Activated T-cell treated with anti-CD3 and anti-CD28 coated beads, Interleukin-2, amount 50 U/mL, for 1 hour (primary cell): ENCODE results near the gene MRI1.
"Not testable (repeated sequence)": the region's sequence is repeated elsewhere in the genome, so short reads cannot be mapped to it uniquely, and the experiment has no call there.

ENCODE experiments used
- DNase-seq: peaks from one replicate; pipeline ENCODE4 v3.0.0-alpha.2; 2020

Gene MRI1

DNA sequence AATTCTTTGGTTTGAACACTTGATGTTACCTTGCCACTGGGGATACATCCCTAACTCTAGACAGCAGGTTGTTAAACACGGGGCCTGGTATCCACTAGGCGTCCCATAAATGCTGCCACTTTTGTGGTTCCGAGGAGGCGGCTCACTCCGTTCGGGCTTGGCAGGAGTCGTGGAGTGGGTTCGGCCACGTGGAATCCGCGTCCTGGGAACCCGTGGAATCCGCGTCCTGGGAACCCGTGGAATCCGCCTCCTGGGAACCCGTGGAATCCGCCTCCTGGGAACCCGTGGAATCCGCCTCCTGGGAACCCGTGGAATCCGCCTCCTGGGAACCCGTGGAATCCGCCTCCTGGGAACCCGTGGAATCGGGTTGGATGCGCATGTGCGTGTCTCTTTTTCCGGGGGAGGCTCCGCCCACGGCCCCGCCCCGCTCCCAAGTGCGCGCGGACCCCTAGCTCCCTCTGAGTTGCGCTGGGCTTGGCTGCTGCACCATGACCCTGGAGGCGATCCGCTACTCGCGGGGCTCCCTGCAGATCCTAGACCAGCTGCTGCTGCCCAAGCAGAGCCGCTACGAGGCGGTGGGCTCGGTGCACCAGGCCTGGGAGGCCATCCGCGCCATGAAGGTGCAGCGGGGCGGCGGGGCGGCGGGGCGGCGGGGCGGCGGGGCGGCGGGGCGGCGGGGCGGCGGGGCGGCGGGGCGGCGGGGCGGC is at the start of gene MRI1:
MRI1 (plus strand) TSS at position 422 of the 707 bp plus-strand sequence; CDS start at position 489, 67 bp downstream.
- DNase-seq, result peak; percentile 78

DNA sequence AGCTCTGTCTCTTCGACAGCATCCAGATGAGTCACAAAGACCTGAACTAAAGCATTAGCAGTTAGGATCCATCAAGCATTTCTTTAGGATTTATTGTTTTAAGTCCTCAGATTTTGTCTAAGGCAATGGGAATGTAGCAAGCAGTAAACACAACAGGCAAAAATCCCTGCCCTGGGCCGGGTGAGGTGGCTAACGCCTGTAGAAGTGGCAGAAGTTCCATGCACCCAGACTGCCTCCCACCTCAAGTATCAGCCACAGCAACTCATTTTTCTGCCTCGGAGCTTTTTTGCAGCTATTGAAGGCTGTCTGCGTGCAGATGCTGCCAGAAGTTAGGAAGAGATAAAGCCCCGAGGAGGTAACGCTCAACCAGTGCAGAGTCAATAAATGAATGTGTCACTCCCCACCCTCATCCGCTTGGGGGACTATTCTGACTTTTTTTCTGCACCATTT is 47.1 kb upstream of the MRI1 start:
- no peak for DNase-seq

DNA sequence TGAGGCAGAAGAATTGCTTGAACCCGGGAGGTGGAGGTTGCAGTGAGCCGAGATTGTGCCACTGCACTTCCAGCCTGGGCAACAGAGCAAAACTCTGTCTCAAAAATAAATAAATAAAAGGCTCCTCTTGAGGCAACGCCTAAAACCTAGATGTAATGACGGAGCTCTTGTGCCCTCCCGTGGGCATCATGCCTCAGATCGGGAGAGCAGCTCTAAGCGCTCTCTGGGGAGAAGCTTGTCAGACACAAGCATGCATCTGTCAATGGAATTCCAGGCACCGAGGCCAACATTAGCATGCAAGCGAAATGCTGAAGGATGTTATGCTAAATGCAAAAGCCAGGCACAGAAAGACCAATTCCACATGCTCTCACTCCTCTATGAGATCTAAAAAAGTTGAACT is 45.6 kb upstream of the MRI1 start:
- no peak for DNase-seq

DNA sequence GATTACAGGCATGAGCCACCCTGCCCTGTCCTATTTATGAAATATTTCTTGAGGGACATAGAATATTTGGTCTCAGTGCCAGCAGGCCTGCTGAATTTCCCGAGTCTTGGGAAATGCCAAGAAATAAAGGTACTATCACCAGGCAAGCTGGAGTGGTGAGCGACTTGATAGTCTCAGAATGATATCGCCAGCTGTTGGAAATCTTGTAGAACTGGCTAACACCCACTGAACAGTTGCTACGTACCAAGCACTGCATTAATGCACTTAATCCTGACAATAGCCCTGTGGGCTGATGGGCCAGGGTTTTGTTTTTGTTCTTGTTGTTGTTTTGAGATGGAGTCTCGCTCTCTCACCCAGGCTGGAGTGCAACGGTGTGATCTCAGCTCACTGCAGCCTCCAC is 42.2 kb upstream of the MRI1 start:
- DNase-seq, result no peak

DNA sequence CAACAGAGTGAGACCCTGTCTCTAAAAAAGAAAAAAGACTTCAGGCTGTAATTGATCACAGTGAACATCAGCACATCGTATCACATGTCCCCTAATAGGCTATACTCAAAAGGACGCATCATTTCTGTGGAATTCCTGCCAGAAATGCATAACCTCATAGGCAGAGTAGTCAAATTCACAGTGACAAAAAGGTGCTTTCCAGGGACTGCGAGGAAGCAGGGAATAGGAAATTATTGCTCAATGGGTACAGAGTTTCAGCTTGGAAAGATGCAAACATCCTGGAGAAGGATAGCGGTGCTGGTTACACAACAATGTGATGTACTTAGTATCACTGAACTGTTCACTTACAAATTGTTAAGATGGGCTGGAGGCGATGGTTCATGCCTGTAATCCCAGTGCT is 41.1 kb upstream of the MRI1 start:
- no peak for DNase-seq

DNA sequence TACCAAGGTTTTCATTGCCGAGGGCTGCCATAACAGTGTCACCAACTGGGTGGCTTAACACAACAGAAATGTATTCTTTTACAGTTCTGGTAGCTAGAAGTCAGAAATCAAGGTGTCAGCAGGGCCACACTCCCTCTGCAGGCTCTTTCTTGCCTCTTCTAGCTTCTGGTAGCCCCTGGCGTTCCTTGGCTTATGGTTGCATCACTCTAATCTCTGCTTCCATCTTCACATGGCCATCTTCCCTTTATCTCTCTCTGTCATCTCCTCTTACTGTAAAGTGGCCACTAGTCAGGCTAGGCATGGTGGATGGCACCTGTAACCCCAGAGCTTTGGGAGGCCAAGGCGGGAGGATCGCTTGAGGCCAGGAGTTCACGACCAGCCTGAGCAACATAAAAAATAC is 38.0 kb upstream of the MRI1 start:
- no peak for DNase-seq

DNA sequence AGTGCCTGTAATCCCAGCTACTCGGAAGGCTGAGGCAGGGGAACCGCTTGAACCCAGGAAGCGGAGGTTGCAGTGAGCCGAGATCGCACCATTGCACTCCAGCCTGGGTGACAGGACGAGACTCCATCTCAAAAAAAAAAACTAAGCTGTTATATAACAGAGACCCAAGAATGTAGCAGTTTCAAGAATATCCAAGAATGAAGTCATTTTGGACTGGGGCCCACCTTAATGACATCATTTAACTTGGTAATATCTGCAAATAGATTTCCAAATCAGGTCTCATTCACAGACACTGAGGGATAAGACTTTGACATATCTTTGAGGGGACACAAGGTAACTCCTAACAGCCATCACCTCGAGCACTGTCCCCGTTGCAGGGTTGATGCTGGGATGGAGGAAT is 36.5 kb upstream of the MRI1 start:
- DNase-seq, result no peak

DNA sequence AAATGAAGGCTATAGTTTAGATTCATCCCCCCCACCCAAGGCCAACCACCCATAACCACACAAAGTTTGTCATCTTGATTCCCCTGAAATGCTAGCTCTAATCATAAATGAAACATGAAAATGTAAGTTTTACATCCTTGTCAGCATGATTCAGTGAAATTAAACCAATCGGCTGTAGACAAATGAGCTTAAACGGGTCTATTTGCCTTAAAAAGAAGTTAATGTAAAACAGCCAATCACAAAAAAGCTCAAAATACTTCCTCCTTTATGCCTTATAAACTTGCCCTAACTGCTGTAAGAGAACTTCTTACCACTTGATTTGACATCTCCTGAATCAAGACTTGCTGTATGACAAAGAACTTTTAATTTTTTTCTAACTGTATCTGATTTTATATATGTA is 34.5 kb upstream of the MRI1 start:
- DNase-seq, result no peak

DNA sequence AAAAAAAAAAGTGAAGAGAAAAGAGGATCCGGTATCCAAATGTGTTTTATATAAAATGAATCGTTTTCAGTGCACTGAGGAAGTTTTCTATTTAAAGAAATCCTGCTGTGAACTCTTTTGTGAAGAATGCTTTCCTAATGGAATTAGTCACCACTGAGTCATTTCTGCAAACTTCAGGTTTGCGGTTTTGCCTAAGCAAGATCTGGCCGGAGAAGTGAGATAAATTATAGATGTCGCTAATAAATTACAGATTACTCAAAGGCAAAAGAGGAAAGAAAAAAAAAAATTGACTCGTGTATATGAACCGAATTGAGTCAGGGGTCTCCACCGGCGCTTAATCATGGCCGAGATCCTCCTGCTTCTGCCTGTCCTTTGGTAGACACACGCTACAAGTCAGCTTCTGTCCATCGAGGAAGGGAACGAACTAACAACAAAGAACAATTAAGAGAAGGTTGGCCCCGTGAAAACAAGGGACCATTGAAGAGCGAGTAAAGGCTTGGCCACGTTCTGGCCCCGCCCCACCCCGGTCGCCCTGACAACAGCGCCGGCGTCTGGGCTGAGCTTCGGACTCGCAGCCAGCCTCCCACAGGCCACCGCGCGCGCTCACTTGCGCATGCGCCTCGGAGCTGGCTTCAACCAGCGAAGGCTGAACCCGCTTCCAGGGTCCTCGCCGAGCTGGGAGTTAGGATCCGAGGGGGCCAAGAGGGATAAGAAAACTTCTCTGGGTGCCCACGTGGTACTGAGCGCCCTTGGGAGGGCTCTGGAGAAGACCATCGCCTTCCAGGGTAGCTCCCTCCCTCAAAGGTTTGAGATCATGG is 33.0 kb upstream of the MRI1 start:
- DNase-seq, result peak; percentile 94

DNA sequence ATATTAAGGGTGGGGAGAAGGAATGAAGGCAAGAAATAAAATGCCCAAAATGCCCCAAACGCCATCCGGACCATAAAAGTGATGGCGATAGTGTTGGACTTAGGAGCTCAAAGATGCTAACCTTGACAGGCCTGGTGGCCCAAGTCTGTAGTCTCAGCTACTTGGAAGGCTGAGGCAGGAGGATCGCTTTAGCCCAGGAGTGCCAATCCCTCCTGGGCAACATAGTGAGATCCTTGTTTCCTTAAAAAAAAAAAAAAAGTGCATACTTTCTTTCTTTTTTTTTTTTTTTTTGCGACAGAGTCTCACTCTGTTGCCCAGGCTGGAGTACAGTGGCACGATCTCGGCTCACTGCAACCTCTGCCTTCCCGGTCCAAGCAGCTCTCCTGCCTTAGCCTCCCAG is 32.0 kb upstream of the MRI1 start:
- DNase-seq, result no peak

DNA sequence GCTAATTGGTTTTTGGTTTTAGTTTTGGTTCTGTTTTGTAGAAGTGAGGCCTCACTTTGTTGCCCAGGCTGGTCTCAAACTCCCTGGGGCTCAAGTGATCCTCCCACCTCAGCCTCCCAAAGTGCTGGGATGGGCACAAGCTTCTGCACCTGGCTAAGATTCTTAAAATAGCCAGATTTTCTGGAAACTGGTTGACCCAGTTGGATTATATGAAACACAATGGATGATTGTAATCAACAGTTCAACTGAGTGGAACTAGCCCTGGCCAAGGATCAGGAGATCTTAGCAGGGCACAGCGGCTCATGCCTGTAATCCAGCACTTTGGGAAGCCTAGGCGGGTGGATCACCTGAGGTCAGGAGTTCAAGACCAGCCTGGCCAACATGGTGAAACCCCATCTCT is 29.6 kb upstream of the MRI1 start:
- no peak for DNase-seq

DNA sequence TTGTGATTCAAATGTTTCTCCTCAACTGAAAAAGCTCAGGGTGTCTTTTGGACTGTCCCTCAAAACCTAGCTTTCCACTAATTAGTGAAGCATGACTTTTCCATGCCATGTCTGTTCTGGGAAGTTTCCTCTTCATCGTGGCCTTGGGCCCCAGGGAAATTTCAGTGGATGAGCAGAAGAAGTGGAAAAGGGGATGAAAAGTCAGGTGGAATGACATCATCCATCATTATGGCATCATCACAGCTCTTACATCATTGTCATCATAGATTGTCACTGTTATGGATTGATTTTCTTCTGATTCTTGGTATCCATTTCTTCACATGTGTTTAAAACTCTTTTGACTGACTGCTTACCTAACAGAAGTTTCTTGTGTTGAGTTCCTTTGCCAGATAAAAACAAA is 26.2 kb upstream of the MRI1 start:
- DNase-seq, result no peak

DNA sequence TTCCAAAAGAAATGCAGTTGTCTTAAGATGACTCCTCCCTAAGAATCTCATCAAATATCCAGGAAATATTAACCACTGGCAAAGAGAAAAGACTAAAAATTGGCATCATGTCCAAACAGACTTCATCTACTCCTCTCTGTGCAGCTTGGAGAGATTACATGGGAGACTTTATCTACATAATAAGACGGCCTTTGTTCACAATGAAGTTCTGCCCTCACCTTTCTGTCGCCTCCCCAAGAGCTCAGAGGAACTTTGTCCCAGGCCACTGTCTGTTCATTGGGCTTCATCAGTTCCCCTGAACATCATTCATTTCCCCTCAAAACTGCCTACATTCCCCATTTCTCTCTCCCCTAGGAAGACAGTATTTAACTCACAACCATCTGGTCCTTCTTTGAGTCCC is 22.4 kb upstream of the MRI1 start:
- no peak for DNase-seq

DNA sequence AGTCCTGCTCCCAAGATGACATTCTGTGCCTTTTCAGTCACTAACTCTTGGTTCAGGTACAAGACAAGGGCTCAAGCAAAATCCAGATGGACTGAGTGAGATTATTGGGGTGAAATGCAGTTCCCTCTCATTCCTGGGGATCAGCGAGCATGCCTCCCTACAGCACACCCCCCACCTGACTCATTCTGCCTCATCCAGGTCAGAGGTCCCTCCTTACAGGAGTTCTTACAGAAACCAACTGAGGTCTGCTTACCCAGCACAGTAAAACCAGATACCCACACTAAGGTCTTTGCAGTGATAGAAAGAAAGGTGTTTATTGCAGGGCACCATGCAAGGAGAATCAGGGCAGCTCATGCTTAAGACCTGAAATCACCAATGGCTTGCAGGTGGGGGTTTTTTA is 21.6 kb upstream of the MRI1 start:
- no peak for DNase-seq

DNA sequence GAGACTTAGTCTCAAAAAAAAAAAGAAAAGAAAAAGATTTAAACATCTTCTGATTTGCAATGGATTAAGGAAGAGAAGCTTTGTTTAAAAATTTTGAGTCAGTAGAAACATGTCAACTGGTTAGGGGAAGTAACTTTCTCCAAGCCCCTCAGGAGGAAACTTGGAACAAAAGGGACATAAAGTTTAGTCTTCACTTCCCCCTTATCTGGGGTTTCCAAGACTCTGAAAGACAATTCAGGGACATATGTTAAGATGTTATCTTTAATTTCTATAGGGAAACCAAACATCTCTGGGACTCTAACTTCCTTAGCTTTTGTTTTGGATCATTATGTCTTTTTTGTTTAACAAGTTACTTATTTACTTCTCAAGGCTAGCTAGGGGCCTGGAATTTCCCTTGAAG is 20.1 kb upstream of the MRI1 start:
- no peak for DNase-seq

DNA sequence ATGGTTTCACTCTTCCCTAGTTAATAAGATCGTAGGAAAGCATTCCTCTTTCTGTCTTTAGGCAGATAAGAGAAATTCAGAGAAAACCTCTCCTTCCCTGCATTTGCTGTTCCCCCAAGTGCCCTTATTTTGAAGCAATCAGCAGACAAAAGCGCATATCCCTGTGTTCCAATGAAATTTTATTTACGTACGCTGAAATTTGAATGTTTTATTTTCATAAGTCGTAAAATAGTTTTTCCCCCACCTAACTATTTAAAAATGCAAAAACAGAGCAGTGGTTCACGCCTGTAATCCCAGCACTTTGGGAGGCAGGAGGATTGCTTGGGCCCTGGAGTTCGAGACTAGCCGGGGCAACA is 17.2 kb upstream of the MRI1 start:
- DNase-seq, result no peak

DNA sequence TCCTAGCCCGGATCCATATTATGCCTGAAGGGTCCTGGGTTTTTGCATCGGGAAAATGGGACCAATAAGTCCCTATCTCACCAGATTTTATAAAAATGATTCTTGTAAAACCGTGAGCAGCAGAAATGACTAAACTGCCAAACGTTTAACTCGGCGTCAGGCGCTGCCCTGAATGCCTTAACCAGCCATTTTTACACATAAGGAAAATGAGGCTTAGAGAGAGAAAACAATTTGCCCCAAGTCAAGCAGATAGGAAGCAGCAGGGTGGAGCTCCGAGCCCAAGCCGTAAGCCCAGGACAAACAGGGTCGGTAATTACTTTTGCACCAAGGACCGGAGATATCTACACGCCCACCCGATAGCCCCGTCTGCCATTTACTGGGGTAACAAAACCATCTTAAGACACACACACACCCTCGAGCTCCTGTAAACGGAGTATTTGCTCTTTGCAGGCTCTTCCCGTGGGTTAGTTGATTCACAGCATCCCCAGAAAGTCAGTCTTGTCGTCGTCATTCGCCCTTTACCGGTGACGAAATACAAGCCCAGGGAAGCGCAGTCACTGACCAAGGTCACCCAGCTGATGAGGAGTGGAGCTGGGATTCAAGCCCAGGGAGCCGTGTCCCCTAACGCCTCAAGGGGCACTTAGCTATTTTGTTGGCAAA is 16.0 kb upstream of the MRI1 start:
- DNase-seq, result no peak

DNA sequence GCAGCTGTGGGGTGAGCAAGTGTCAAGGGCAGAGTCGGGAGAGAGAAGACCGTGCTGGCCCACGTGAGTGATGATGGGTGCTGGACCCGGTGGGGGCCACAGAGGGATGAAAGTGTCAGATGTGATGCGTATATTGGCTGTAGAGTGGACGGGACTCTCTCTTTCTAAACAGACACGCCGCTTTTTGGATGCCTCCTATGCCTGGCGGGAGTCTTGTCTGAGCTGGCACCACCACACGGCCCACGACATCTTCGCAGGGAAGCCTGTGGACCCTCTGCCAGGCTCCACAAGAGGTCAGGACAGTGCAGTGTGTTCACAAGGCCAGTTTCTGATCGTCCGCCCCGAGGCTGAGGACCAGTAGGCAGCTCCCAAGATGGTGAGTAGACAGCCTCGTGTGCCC is 12.9 kb upstream of the MRI1 start:
- DNase-seq, result no peak

DNA sequence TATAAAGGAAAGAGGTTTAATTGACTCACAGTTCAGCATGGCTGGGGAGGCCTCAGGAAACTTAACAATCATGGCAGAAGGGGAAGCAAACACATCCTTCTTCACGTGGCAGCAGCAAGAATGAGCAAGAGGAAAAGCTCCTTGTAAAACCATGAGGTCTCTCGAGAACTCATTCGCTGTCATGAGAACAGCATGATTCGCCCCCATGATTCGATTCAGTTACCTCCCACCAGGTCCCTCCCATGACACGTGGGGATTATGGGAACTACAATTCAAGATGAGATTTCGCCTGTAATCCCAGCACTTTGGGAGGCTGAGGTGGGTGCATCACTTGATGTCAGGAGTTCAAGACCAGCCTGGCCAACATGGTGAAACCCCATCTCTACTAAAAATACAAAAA is 10.7 kb upstream of the MRI1 start:
- not testable (repeated sequence) for DNase-seq

DNA sequence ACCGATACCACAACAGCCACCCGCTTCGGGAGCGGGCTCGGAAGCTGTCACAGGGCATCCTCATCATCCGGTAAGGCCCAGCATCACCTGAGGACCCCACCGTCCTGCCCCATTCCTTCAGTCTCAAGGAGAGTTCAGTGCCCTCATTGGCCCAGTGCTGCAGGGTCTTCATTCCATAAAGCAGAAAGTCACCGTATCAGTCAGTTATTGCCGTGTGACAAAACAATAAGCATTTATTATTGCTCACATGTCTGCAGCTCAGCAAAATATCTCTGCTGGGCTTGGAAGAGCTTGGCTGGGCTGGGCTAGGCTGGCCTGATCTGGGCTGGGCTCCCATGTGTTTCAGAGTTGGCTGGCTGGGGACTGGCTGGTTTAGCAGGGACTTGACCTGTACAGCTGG is 8.1 kb upstream of the MRI1 start:
- no peak for DNase-seq

DNA sequence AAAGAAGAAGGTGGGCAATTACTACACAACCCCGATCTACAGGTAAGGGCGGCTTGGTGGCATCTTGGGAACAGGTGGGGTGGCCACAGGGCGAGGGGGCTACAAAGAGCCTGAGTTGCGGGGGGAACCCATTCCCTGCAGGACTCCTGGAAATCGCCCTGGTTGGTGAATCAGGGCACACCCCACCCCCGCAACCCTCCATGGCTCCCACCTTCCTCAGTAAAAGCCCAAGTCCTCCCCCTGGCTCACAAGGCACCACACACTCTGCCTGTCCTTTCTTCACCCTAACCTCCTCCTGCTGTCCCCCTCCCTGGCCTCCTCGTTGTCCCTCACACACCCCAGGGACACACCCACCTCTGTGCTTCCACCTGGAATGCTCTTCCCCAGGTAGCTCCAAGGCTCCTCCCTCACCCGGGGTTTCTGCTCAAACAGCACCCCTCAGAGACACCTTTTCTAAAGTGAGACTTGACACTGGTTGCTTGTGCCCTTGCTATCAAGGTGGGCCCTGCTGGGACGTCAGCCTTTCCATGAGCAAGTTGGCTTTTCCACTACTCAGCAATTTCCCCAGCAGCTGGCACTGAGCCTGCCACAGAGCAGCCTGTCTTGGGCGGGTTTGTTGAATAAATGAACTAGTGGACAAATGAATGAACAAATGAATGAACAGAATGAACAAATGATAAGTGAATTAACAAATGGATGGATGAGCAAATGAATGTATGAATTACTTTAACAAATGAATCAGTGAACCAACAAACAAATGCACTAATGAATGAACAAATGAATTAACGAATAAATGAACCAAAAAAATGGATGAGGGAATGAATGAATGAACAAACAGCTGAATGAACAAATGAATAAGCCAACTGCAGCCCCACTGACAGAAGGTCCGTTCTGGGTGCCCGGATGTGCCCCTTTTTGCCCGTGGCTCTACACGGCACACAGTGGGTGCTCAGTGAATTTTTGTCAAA is 6.2 kb upstream of the MRI1 start:
- DNase-seq, result no peak

DNA sequence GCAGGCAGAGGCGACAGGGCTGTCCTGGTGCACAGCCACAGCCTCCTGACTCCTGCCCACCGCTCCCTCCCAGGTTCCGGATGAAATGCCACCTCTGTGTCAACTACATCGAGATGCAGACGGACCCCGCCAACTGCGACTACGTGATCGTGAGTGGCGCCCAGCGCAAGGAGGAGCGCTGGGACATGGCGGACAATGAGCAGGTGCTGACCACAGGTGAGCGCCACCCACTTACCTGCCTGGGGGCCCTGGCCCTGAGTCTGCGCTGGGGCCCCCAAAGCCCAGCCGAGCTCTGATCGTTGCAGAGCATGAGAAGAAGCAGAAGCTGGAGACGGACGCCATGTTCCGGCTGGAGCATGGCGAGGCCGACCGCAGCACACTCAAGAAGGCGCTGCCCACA is 5.5 kb upstream of the MRI1 start:
- DNase-seq, result no peak

DNA sequence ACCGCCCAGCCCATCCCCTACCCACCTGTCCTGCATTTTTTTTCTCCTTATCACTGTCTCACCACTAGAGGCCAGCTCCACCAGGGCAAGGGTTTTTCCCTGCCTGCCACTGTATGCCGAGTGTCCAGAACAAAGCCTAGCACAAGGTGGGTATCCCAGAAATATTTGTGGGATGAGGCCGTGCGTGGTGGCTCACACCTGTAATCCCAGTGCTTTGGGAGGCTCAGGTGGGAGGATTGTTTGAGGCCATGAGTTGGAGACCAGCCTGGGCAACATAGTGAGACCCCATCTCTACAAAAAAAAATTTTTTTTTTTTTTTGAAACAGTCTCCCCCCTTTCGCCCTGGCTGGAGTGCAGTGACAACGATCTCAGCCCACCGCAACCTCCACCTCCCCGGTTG is 2.9 kb upstream of the MRI1 start:
- no peak for DNase-seq
